ENCODE results near the gene CCR1. TPM values are rescaled to one million over a fixed set of nuclear protein-coding genes. Genes with fewer than 3 reads are reported as not detected.
"Not testable (repeated sequence)": the region's sequence is repeated elsewhere in the genome, so short reads cannot be mapped to it uniquely, and the experiment has no call there.

The CCR1 gene
- total RNA-seq, 1 donor from 2014 or later: 0.52 TPM

- ATAC-seq: no peak
These were observed 1.8 kb upstream of the CCR1 start for GRCh38 chr3:46209746-46210470.

- no peak for ATAC-seq
These were observed 940 bp upstream of the CCR1 start for GRCh38 chr3:46209053-46209452.

GRCh38 chr3:46207514-46207913 lies 599 bp downstream of the CCR1 start:
- not testable (repeated sequence) for ATAC-seq

- no peak for ATAC-seq
These were observed 1.7 kb downstream of the CCR1 start for GRCh38 chr3:46206282-46207015.

GRCh38 chr3:46205286-46205960 lies 2.7 kb downstream of the CCR1 start:
- ATAC-seq: no peak

GRCh38 chr3:46203681-46204080 lies 4.4 kb downstream of the CCR1 start:
- no peak for ATAC-seq

- no peak for ATAC-seq
These were observed 5.6 kb downstream of the CCR1 start for GRCh38 chr3:46202535-46202934.

- ATAC-seq: no peak
These were observed 7.3 kb downstream of the CCR1 start for GRCh38 chr3:46200790-46201189.

- no peak for ATAC-seq
These were observed 7.9 kb downstream of the CCR1 start for GRCh38 chr3:46200211-46200610.

GRCh38 chr3:46196261-46196957 lies 11.7 kb downstream of the CCR1 start:
- ATAC-seq: no peak

- peak; percentile 69 for ATAC-seq
These were observed 13.1 kb downstream of the CCR1 start for GRCh38 chr3:46194868-46195553.

- no peak for ATAC-seq
These were observed 14.7 kb downstream of the CCR1 start for GRCh38 chr3:46193436-46193835.

- no peak for ATAC-seq
These were observed 15.2 kb downstream of the CCR1 start for GRCh38 chr3:46192939-46193338.

- ATAC-seq: no peak
These were observed 16.4 kb downstream of the CCR1 start for GRCh38 chr3:46191730-46192129.

- ATAC-seq: no peak
These were observed 19.4 kb downstream of the CCR1 start for GRCh38 chr3:46188708-46189107.

- peak; percentile 28 for ATAC-seq
These were observed 20.2 kb downstream of the CCR1 start for GRCh38 chr3:46187876-46188275.

GRCh38 chr3:46187341-46187700 lies 20.8 kb downstream of the CCR1 start:
- no peak for ATAC-seq

GRCh38 chr3:46186471-46187340 lies 21.4 kb downstream of the CCR1 start:
- peak; percentile 67 for ATAC-seq

GRCh38 chr3:46184469-46184868 lies 23.6 kb downstream of the CCR1 start:
- ATAC-seq: peak; percentile 63

- peak; percentile 13 for ATAC-seq
These were observed 24.8 kb downstream of the CCR1 start for GRCh38 chr3:46183330-46183729.

- ATAC-seq: no peak
These were observed 39.3 kb downstream of the CCR1 start for GRCh38 chr3:46168583-46169345.

Measured in esophagus mucosa (tissue), 1 donor.